ENCODE measurements around the gene PDE1C.

DNA sequence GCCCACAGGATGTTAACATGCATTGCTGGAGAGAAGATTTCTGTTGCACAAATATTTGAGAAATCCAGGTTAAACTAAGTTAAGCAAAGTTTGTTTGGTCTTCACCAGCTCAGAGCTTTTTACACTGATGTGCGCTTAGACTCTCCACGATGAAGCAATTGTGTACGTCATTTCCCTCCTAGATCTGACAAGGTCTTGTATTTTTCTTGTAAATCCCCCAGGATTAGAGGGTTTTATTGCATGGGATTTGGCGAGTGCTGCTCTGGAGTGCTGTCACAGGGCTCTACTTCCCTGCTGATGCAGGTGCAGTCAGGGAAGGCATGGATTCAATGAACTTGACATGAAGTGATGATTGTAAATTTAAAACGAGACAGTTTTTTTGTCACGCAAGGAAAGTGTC is 173.3 kb downstream of the PDE1C start:
- TF ChIP-seq, protein P1, sequence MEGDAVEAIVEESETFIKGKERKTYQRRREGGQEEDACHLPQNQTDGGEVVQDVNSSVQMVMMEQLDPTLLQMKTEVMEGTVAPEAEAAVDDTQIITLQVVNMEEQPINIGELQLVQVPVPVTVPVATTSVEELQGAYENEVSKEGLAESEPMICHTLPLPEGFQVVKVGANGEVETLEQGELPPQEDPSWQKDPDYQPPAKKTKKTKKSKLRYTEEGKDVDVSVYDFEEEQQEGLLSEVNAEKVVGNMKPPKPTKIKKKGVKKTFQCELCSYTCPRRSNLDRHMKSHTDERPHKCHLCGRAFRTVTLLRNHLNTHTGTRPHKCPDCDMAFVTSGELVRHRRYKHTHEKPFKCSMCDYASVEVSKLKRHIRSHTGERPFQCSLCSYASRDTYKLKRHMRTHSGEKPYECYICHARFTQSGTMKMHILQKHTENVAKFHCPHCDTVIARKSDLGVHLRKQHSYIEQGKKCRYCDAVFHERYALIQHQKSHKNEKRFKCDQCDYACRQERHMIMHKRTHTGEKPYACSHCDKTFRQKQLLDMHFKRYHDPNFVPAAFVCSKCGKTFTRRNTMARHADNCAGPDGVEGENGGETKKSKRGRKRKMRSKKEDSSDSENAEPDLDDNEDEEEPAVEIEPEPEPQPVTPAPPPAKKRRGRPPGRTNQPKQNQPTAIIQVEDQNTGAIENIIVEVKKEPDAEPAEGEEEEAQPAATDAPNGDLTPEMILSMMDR (IDR thresholded peaks at IDR 0.05) = no peak
- no peak for TF ChIP-seq EZH2 (IDR thresholded peaks at IDR 0.05; ENCODE audit: borderline replicate concordance, insufficient read depth, low read depth, low read length, poor library complexity, severe bottlenecking)
